ENCODE results near the gene ACOT12.
"Not testable (repeated sequence)": the region's sequence is repeated elsewhere in the genome, so short reads cannot be mapped to it uniquely, and the experiment has no call there.

ACOT12 gene

DNA sequence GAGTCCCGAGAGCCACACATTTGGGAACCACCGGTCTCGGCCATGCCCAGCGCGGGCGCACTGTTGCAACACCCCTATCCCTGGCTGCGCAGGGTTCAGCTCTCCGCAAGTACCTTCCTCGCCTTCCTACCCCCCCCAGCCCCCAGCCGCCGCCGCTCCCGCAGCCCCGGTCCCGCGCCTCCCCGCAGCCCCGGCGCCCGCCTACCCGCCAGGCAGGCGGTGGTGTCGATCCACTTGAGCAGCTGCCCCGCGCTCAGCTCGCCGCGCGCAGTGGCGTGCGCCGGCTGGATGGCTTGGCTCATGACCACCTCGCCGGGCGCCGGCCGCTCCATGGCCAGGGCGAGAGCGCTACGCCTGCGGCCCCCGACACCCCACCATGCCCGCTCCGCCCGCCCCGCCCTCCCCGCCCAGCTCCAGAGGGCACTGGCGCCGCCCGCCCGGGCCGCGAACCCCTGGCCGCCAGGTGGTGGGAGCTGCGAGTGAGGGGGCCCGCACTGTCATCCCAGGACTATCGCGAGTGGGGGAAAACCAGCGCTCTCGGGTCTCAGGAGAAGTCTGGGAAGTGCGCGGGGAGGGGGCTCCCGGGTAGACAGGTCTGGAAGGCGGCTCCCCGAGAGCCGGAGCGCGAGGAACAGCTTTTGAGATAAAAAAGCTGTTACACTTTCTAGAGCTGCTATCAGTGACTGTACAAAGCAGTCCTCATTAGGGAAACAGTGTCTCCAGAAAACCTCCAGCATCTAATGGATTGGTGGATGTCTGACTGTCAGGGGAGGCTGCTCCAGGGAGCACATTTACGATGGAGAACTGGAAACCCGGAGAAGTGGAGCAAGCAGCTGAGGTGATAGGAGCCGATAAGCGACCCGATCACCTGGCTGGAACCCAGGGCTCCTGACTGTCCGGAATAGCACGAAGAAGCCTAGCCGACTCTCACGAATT lies at the start of gene ACOT12:
ACOT12 (minus strand) TSS at position 352 of the 936 bp plus-strand sequence; CDS start at position 332, 20 bp downstream.
- DNase-seq = no peak

DNA sequence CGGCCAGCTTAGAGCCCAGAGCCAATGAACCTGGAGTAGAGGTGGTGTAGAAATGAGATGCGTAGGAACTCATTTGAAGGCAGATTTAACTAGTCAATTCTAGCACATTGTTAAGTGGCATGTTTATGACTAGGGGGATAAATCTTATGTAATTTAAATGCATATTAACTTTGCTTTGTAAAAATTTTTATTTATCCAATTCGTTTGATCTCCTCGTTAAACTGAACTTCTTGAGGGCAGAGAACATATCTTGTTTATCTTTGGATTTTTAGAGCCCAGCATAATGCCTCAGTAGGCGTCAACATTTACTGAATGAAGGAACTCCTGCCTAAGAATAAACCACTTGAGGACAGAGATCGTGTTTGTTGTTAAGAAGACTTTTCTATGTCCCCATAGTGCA lies 41.1 kb upstream of the ACOT12 start:
- no peak for DNase-seq

DNA sequence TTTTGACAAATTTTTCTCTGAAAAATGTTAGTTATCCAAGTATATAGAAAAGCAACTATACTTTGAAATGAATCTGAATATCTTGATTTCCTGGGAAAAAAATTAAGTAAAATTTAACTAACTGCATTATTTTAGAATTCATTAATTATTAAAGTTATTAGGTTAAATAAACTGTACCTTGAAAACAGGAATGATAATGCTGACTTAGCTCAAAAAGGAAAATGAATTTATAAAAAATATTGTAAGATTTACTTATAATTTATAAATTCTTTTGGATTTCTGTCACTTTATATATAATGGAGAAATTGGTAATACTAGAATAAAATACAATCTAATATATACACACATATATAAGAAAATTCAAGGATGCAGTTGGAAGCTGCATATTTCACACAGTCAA lies 36.1 kb upstream of the ACOT12 start:
- DNase-seq = no peak

DNA sequence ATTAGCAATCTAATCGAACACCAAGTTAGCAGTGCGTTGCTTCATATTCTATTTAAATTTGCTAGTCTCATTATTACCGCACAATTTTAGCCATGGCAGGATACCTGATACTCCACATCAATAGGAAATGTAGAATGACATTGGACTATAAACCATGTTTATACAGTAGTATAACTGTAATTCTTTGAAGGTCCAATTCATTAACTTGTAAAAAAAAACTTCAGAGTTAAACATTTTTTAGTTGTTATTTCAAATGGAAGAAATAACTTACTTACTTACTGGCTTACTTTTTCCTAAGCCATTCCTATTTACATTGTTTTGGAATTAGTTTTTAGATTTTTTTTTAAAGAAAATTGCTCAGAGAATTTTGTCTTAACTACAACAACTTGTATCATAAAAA lies 35.4 kb upstream of the ACOT12 start:
- DNase-seq = no peak

DNA sequence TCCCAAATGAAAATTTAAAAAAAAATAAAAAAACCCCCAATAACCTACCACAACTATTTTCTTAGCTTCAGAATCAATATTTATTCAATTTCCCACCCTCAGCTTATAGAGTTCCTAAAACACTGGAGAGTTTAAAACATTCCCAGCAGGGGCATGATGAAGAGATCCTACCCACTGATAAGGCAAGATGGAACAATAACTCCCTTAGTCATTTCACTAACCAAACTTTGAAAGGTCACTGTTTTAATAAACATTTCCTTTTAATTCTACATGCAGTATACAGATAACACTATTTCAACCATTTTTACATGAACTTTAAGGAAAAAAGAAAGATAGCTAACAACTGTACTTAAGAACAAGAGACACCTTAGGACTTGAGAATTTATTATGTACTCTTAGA lies 34.9 kb upstream of the ACOT12 start:
- DNase-seq = no peak

DNA sequence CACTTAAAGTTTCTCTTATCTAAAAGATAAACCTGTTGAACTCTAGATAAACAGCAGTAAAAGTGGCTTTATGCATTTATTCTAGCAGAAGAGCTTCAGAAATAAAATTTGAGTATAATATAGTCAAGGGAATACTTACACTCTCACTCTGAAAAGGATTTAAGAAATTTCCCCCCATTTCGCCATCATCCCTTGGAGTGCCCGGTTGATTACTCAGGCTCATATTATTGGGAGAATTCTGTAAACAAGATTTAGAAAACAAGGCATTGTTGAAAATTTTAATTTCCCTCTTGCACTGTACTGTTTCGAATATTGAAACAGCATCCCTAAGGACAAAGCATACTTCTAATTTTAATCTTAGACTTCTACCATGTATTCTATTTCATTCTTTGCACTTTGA lies 34.5 kb upstream of the ACOT12 start:
- DNase-seq = no peak

- no peak for DNase-seq
Observed at GRCh38 chr5:81427566-81427965, 33.6 kb upstream of the ACOT12 start.

DNA sequence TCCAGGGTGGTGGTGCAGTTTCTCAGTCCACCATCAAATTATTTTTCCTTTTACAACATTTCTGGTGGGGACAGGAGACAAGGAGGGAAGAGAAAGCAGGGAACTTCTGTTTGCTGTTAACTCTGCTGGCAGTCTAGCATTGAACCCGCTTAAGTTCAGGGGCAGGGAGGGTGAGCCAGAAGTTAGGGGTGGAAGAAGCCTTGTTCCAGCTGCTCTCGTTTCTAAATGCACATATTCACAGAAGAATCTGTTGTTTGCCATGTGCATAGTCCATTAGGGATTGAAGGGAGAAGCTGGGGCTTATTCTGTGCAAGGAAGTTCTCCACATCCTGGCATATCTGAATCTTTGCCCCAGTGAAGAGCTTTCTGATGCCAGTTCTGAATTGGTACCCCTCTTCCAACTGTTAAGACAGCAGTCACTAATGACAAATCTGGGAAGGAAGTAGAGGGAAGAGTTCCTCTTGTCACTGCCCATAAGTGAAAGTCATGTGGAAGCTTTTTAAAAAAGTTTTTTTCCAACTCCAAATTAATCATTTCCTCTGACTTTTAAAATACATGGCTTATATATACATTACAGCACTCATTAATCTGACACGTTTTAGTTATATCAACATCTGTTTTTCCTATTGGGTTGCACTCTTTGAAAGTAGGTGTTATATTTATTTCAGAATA lies 32.6 kb upstream of the ACOT12 start:
- no peak for DNase-seq

DNA sequence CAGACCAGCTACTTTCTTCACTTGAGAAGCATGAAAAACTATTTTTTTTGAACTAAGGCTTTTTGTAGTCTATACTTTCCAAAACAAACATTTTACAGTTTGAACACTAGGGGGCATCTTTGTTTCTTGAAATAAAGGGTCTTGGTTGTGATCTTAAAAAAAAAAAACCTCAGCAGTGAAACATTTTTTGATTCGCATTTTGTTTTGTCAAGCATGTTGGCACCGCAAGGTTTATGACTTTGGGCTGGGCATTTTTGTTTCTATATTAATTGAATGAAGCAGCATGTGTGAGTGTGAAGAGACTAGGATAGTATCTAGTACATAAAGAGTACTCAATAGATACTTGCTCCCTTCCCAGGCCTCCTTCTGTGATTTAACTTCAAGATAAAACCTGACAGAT lies 31.6 kb upstream of the ACOT12 start:
- peak; percentile 58 for DNase-seq

GRCh38 chr5:81424728-81425127 lies 30.8 kb upstream of the ACOT12 start:
- DNase-seq = no peak

DNA sequence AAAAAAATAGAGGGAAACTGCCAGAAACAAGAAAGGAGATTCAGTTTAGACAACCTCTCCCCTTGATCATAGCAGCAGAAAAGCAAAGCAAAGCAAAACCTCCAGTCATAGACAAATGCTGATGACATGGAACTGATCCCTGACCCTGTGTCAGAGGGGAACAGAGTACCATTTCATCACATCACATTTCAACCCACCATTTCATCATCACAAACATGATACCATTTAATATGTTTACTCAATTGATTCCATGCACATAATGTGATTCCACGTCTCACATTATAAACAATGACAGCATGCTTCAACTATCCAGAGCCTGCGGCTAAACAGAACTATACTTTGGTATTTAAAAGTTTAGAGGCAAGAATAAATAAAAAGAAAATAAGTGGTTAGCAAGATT lies 28.7 kb upstream of the ACOT12 start:
- no peak for DNase-seq

DNA sequence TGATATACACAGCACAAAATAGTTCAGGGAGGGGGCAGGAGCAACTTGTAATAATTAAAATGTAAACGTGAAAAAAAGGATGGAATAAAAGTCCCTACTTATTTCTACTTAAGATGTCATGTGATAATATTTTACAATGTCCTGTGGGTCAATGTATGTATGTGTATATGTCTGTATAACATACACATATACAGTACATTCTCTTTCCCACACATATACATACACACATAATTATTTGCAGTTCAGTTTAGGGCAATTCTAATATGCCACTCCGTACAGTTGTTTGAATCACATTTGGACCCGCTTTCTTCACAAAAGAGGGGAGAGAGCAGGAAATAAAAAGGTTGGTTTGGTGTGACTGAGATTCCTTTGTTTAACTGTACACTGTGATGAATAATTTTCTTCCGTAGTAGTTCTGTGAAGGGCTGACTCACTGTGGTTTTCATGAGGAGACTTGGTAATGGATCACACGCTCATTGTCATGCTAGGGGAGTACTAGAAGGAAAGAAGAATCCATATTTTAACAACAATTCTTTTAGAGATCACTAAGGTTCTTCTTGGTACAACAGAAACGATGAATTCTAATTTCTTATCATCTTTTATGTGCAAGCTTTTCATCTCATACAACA lies 26.2 kb upstream of the ACOT12 start:
- DNase-seq = no peak

- DNase-seq = no peak
Observed at GRCh38 chr5:81418606-81419005, 24.7 kb upstream of the ACOT12 start.

DNA sequence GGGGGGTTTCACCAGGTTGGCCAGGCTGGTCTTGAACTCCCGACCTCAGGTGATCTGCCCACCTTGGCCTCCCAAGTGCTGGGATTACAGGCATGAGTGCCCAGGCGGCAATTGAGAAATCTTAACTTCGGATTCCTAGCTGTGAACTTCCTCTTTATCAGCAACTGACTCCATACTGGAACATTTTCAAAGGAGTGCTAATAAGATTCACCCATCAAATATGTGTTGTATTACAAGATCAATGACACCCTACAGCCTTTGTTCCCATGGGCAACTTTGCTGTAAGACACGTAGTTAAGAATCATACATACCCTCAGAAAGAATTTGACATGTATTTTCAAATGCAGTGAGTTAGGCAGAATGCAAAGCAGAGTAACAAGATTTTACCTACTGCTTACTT lies 23.1 kb upstream of the ACOT12 start:
- no peak for DNase-seq

GRCh38 chr5:81409896-81410295 lies 16.0 kb upstream of the ACOT12 start:
- DNase-seq = no peak

DNA sequence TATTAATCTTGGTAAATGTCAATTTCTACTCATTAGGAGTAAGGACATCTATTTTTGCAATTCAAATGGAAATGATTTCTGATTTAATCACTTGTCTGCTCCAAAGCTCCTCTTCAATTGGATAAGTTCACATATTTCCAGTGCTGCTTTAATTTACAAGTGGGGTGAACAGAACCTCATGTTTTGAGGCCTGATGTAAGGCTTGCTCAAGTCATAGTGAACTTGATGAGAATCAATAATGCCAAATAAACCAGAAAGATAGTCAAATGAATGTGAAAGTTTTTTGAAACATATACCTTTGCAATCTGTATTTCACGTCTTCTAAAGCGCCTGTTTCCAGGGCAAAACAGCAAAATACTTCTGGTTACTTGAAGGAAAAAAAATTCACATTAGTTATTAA lies 15.4 kb upstream of the ACOT12 start:
- no peak for DNase-seq

DNA sequence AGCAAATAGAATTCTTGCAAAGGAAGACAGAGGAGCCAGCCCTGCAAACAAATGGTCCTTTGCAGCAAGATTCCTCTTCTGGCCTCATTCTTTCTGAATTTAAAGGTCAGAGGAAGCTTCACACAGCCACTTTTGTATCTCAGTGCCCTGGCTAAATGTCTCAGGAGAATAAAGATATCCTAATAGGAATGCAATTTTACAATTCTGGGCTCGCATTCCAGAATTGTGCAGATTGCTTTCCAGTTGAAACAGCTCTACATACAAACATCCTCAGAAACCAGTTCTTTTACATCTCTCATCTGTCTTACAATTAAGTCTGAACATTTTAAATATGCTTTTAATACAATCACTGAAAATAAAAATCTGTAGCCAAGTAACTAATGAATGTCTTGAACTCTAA lies 14.6 kb upstream of the ACOT12 start:
- no peak for DNase-seq

DNA sequence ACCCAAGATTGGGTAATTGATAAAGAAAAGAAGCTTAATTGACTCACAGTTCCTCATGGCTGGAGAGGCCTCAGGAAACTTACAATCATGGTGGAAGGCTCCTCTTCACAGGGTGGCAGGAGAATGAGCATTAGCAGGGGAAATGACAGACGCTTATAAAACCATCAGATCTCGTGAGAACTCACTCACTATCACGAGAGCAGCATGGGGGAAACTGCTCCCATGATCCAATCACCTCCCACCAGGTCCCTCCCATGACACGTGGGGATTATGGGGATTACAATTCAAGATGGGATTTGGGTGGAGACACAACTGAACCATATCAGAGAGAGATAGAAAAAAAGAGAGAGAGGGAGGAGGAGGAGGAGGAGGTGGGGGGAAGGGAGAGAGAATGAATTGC lies 13.9 kb upstream of the ACOT12 start:
- DNase-seq = not testable (repeated sequence)

- no peak for DNase-seq
Observed at GRCh38 chr5:81405126-81405891, 11.4 kb upstream of the ACOT12 start.

- no peak for DNase-seq
Observed at GRCh38 chr5:81402192-81402930, 8.4 kb upstream of the ACOT12 start.

DNA sequence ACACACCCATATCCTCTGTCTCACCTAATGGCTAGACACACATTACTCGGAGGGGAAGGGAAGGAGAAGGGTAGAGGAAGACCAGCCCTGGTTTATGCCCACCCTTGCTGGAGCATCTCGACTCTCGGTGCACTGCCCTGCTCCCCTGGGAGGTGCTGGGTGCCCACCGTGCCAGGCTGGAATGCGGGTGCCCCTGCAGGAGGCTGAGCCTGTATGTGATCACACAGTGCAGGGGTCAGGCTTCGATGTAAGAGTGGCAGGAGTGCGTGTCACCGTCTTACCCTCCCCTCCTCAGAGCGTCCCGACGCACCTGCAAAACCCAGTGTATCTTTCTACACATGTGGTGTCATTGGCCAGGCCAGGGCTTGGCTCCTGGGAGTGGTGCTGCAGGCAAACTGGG lies 7.3 kb upstream of the ACOT12 start:
- no peak for DNase-seq

DNA sequence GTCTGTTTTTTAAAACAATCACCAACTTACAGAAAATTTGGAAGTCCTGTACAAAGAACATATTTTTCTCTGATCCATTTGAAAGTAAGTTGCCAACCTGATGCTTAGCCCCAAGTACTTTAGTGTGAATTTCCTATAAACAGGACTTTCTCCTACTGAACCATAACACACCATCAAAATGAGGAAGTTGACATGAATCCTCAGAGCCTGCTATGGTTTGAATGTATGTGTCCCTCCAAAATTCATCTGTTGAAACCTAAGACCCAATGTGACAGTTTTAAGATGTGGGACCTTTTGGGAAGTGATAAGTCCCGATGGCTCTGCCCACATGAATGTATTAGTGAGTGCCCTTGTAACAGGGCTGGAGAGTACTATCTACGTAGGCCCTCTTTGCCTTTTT lies 6.4 kb upstream of the ACOT12 start:
- no peak for DNase-seq

Measured in CD4-positive, alpha-beta T cell treated with Interleukin-10 for 1 hour (primary cell).